Ureter (tissue), 1 donor: ENCODE results near the gene EPG5. TPM values are rescaled to one million over a fixed set of nuclear protein-coding genes. Genes with fewer than 3 reads are reported as not detected.
"Not testable (repeated sequence)": the region's sequence is repeated elsewhere in the genome, so short reads cannot be mapped to it uniquely, and the experiment has no call there.

Source experiments
- DNase-seq: peaks from one replicate; pipeline ENCODE4 v3.0.0-alpha.2; 2020; ENCODE audit warnings: low spot score
- total RNA-seq: library from RNA; stranded (reverse); gene quantifications from one replicate; pipeline ENCODE4 v1.2.4, GENCODE V29; 2023
- donor health status: DM: yes; HTN: yes; CAD: no.

Gene EPG5
- total RNA-seq, 1 donor from 2014 or later: 35.8 TPM

GRCh38 chr18:45871431-45872084 lies 95.6 kb downstream of the EPG5 start:
- no peak for DNase-seq

- no peak for DNase-seq
Measured at GRCh38 chr18:45870419-45870818, 96.7 kb downstream of the EPG5 start.

- DNase-seq: no peak
Measured at GRCh38 chr18:45865466-45865865, 101.7 kb downstream of the EPG5 start.

- DNase-seq: no peak
Measured at GRCh38 chr18:45864081-45864480, 103.0 kb downstream of the EPG5 start.

- DNase-seq: no peak
Measured at GRCh38 chr18:45863469-45863868, 103.7 kb downstream of the EPG5 start.

- DNase-seq: no peak
Measured at GRCh38 chr18:45861926-45862325, 105.2 kb downstream of the EPG5 start.

GRCh38 chr18:45860971-45861370 lies 106.2 kb downstream of the EPG5 start:
- DNase-seq: no peak

GRCh38 chr18:45860492-45860891 lies 106.6 kb downstream of the EPG5 start:
- DNase-seq: no peak

- DNase-seq: no peak
Measured at GRCh38 chr18:45859334-45859733, 107.8 kb downstream of the EPG5 start.

- DNase-seq: no peak
Measured at GRCh38 chr18:45856531-45856930, 110.6 kb downstream of the EPG5 start.

GRCh38 chr18:45854036-45854586 lies 113.0 kb downstream of the EPG5 start:
- no peak for DNase-seq

GRCh38 chr18:45852631-45853030 lies 114.5 kb downstream of the EPG5 start:
- DNase-seq: no peak

- DNase-seq: no peak
Measured at GRCh38 chr18:45851161-45851925, 115.8 kb downstream of the EPG5 start.

- no peak for DNase-seq
Measured at GRCh38 chr18:45850021-45850420, 117.1 kb downstream of the EPG5 start.

- DNase-seq: no peak
Measured at GRCh38 chr18:45849529-45849928, 117.6 kb downstream of the EPG5 start.

- DNase-seq: not testable (repeated sequence)
Measured at GRCh38 chr18:45848643-45849042, 118.5 kb downstream of the EPG5 start.

- DNase-seq: no peak
Measured at GRCh38 chr18:45847119-45847518, 120.0 kb downstream of the EPG5 start.

- no peak for DNase-seq
Measured at GRCh38 chr18:45845410-45845809, 121.7 kb downstream of the EPG5 start.

GRCh38 chr18:45844938-45845337 lies 122.2 kb downstream of the EPG5 start:
- no peak for DNase-seq

GRCh38 chr18:45843019-45843418 lies 124.1 kb downstream of the EPG5 start:
- DNase-seq: no peak

- DNase-seq: no peak
Measured at GRCh38 chr18:45841765-45842442, 125.2 kb downstream of the EPG5 start.

- no peak for DNase-seq
Measured at GRCh38 chr18:45841060-45841764, 125.9 kb downstream of the EPG5 start.
